Gastrocnemius medialis (tissue), 4 donors: ENCODE data around the gene PLXNB3. TPM values are rescaled to one million over a fixed set of nuclear protein-coding genes. Genes with fewer than 3 reads are reported as not detected.

Experiments used
- ATAC-seq, 2 donors: fragments of 150-250 bp; one replicate each; pipeline ENCODE4 v1.9.1; 2016
- DNase-seq, 2 donors: peaks; one replicate each; pipeline ENCODE4 v3.0.0-alpha.2; 2019
- H3K27ac ChIP-seq, 4 donors: fragments of 200-600 bp; sonication (generic); 1 replicate in 1 of 4; 2 replicates in 3 of 4; pipeline ENCODE4 v1.5.1; 2016 to 2018; ENCODE audit warnings: mild to moderate bottlenecking in 2 of 4, moderate library complexity in 1 of 4
- H3K27me3 ChIP-seq, 3 donors: fragments of 200-600 bp; sonication (generic) in 2 of 3; 1 replicate in 1 of 3; 2 replicates in 2 of 3; pipeline versions ENCODE4 v1.5.1 to v1.6.0; 2016 to 2019; ENCODE audit warnings: mild to moderate bottlenecking in 1 of 3, moderate library complexity in 1 of 3
- H3K36me3 ChIP-seq, 2 donors: fragments of 200-600 bp; sonication (generic) in 1 of 2; one replicate each; pipeline ENCODE4 v1.5.1; 2017 to 2018
- H3K4me1 ChIP-seq, 2 donors: fragments of 200-600 bp; sonication (generic) in 1 of 2; one replicate each; pipeline ENCODE4 v1.5.1; 2016 to 2017; ENCODE audit warnings: mild to moderate bottlenecking in 2 of 2
- H3K4me3 ChIP-seq, 4 donors: fragments of 200-600 bp; sonication (generic) in 3 of 4; 1 replicate in 1 of 4; 2 replicates in 3 of 4; pipeline ENCODE4 v1.5.1; 2016 to 2019; ENCODE audit warnings: mild to moderate bottlenecking in 2 of 4
- H3K9me3 ChIP-seq, 3 donors: fragments of 200-600 bp; sonication (generic) in 2 of 3; 1 replicate in 1 of 3; 2 replicates in 2 of 3; pipeline ENCODE4 v1.5.1; 2016 to 2019
- CTCF ChIP-seq, 5 experiments: fragments of 450-650 bp in 3 of 5; fragments of 200-600 bp in 2 of 5; sonication (generic) in 2 of 5; IDR thresholded peaks in 4 of 5; conservative IDR thresholded peaks in 1 of 5; 1 replicate in 4 of 5; 2 replicates in 1 of 5; pipeline ENCODE4 v1.5.1; 2016 to 2019; ENCODE audit warnings: antibody characterized with exemption in 5 of 5, mild to moderate bottlenecking in 3 of 5, moderate library complexity in 3 of 5
- POLR2A ChIP-seq, 2 donors: fragments of 450-650 bp; IDR thresholded peaks; one replicate each; pipeline ENCODE4 v1.6.1; 2017; ENCODE audit warnings: antibody characterized with exemption in 2 of 2, mild to moderate bottlenecking in 2 of 2, moderate library complexity in 2 of 2
- in situ Hi-C, 4 donors: fragments of 200-750 bp; cut with MboI; loops; one replicate each; pipeline versions ENCODE4 v1.15.0 to v1.8.0; 2017; ENCODE audit warnings: low sequenced_read_pairs in 4 of 4
- intact Hi-C: fragments of 100-400 bp; cut with DNase I; formaldehyde crosslinking; loops from one replicate; pipeline ENCODE4 v1.15.1; 2023; ENCODE audit warnings: low total_unique reads
- total RNA-seq, 4 donors: library from RNA; depleted of rRNA; stranded (reverse); fragments of >200 nt; gene quantifications; one replicate each; pipeline versions ENCODE4 v1.1.0 to v1.2.3, GENCODE V29; 2016

Gene PLXNB3
- total RNA-seq, 4 donors from 2014 or later, result 0.10 to 1.1 (median 0.13) TPM

- TF ChIP-seq POLR2A (IDR thresholded peaks at IDR 0.05) (no peak), CTCF (IDR thresholded peaks at IDR 0.05 in 4 of 5, conservative IDR thresholded peaks at IDR 0.05 in 1 of 5) (no peak)
- Histone ChIP-seq H3K36me3 (no peaks in the 10 kb centered on the region), H3K4me1 (no peaks in the 10 kb centered on the region), H3K27me3 (no peaks in the 10 kb centered on the region), H3K9me3 (no peaks in the 10 kb centered on the region), H3K27ac (no peak overlapping the region), H3K4me3 (no peak overlapping the region)
- ATAC-seq, result no peak
- intact Hi-C loops, result no loop called here
- DNase-seq, result peak in 1 of 2 donors; percentile 6
- in situ Hi-C loops, result no loop called here
Measured at GRCh38 chrX:153773741-153774575, 9.9 kb downstream of the PLXNB3 start.

- no peaks in the 10 kb centered on the region for H3K36me3 ChIP-seq
- intact Hi-C loops, result no loop called here
- no peaks in the 10 kb centered on the region for H3K27me3 ChIP-seq
- no peak overlapping the region for H3K27ac ChIP-seq
- H3K4me3 ChIP-seq, result no peak overlapping the region
- TF ChIP-seq CTCF (IDR thresholded peaks at IDR 0.05 in 4 of 5, conservative IDR thresholded peaks at IDR 0.05 in 1 of 5) (no peak), POLR2A (IDR thresholded peaks at IDR 0.05) (no peak)
- H3K9me3 ChIP-seq, result no peaks in the 10 kb centered on the region
- H3K4me1 ChIP-seq, result no peaks in the 10 kb centered on the region
- in situ Hi-C loops, result loop anchor here in 3 of 4 donors (25.0 kb wide), 2 partner anchors 163 to 188 kb away; partner anchors contain the start of genes HCFC1 (in 2 of the 3), TMEM187 (in 2 of the 3), ARHGAP4 (in 1 of the 3) and NAA10 (in 1 of the 3)
- peak in 1 of 2 donors; percentile 6 for DNase-seq
- ATAC-seq, result no peak
Measured at GRCh38 chrX:153774576-153775292, 10.7 kb downstream of the PLXNB3 start.

GRCh38 chrX:153775293-153776119 is 11.5 kb downstream of the PLXNB3 start:
- H3K27me3 ChIP-seq, result no peaks in the 10 kb centered on the region
- DNase-seq (peak in 1 of 2 donors; percentile 3), ATAC-seq (no peak)
- intact Hi-C loops, result no loop called here
- H3K9me3 ChIP-seq, result no peaks in the 10 kb centered on the region
- TF ChIP-seq POLR2A (IDR thresholded peaks at IDR 0.05), result no peak
- no peak for TF ChIP-seq CTCF (IDR thresholded peaks at IDR 0.05 in 4 of 5, conservative IDR thresholded peaks at IDR 0.05 in 1 of 5)
- no peaks in the 10 kb centered on the region for H3K36me3 ChIP-seq
- no peak overlapping the region for H3K4me3 ChIP-seq
- no peak overlapping the region for H3K27ac ChIP-seq
- in situ Hi-C loops, result loop anchor here in 3 of 4 donors (25.0 kb wide), 2 partner anchors 162 to 187 kb away; partner anchors contain the start of genes HCFC1 (in 2 of the 3), TMEM187 (in 2 of the 3), ARHGAP4 (in 1 of the 3) and NAA10 (in 1 of the 3)
- H3K4me1 ChIP-seq, result peaks cover 0 to 6% of the 10 kb centered on the region in 2 donors

- no peaks in the 10 kb centered on the region for H3K36me3 ChIP-seq
- in situ Hi-C loops, result loop anchor here in 3 of 4 donors (25.0 kb wide), 2 partner anchors 161 to 186 kb away; partner anchors contain the start of genes HCFC1 (in 2 of the 3), TMEM187 (in 2 of the 3), ARHGAP4 (in 1 of the 3) and NAA10 (in 1 of the 3)
- ATAC-seq (no peak), DNase-seq (peak in 1 of 2 donors; percentile 9)
- peaks cover 0 to 7% of the 10 kb centered on the region in 2 donors for H3K4me1 ChIP-seq
- no peak for TF ChIP-seq POLR2A (IDR thresholded peaks at IDR 0.05)
- TF ChIP-seq CTCF (IDR thresholded peaks at IDR 0.05 in 4 of 5, conservative IDR thresholded peaks at IDR 0.05 in 1 of 5), result no peak
- intact Hi-C loops, result no loop called here
- no peaks in the 10 kb centered on the region for H3K9me3 ChIP-seq
- no peak overlapping the region for H3K4me3 ChIP-seq
- no peak overlapping the region for H3K27ac ChIP-seq
- no peaks in the 10 kb centered on the region for H3K27me3 ChIP-seq
Measured at GRCh38 chrX:153776120-153776599, 12.1 kb downstream of the PLXNB3 start.
